ENCODE data around the gene RGS7.

DNA sequence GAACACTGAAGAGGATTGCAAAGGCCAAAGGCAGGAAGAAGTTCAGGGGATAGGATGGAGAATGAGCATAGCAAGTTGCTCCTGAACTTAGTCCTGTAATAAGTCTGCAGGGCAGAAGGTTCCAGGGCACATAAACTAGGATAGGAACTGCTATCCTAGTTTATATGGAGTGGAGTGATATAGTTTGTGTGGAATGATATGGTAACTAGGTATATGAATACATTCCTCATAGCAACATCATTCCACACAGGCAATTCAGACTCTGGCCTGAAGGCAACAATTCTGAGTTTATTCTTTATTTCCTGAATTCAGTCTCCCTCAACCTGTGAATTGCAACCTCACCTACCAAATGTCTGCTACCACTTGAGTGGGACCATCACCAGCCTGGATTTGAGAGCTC is 590.2 kb downstream of the RGS7 start:
- no peak for TF ChIP-seq CTCF (IDR thresholded peaks at IDR 0.05; ENCODE audit: insufficient read depth, low read depth, low read length)
- no peak for TF ChIP-seq EZH2 (IDR thresholded peaks at IDR 0.05; ENCODE audit: insufficient read depth, low read length)

Data from astrocyte (in vitro differentiated cells and primary cell).